Measurements from ENCODE around the gene CCSER1. TPM values are rescaled to one million over a fixed set of nuclear protein-coding genes. Genes with fewer than 3 reads are reported as not detected.

CCSER1 gene
- total and polyA plus RNA-seq, 2 donors (not counting 1 experiment from before 2014, with no cell fraction given), result 10.7 to 39.5 TPM

GRCh38 chr4:90189946-90190345, 62.8 kb downstream of the CCSER1 start:
- no peak overlapping the region for H3K4me2 ChIP-seq (replicated peaks; ENCODE audit: low read depth, low read length, poor library complexity, severe bottlenecking)
- H3K79me2 ChIP-seq (ENCODE audit: control insufficient read depth, insufficient read depth, low read length), result peaks cover 12% of the 10 kb centered on the region
- no peak for TF ChIP-seq CTCF (IDR thresholded peaks at IDR 0.05)
- no peak for TF ChIP-seq EZH2 (IDR thresholded peaks at IDR 0.05; ENCODE audit: borderline replicate concordance, insufficient read depth, low read depth, low read length, poor library complexity, severe bottlenecking)
- no peak overlapping the region for H2AFZ ChIP-seq (ENCODE audit: insufficient read depth, low read depth, low read length, poor library complexity, severe bottlenecking)
- 92% methylated on average over 3 of the region's 4 CpGs for WGBS (ENCODE audit: insufficient coverage)
- ATAC-seq (ENCODE audit: low read depth) (no peak), DNase-seq (no peak)
- Mint-ChIP-seq H3K4me1 (peaks cover 9% of the 10 kb centered on the region), H3K27me3 (no peaks in the 10 kb centered on the region), H3K4me3 (no peak overlapping the region), H3K9me3 (ENCODE audit: insufficient read depth) (no peaks in the 10 kb centered on the region), H3K27ac (no peak overlapping the region)
- ChIA-PET POLR2A (no interaction called here), CTCF (no interaction called here)
- H3K27ac ChIP-seq (ENCODE audit: low read length in 2 of 2), result no peak overlapping the region
- intact Hi-C loops (cut with micrococcal nuclease), result no loop called here
- no peak overlapping the region for H3K4me3 ChIP-seq (ENCODE audit: control extremely low read depth in 1 of 5, extremely low read depth in 1 of 5, insufficient read depth in 1 of 5, low read depth in 2 of 5, low read length in 4 of 5)
- H4K20me1 ChIP-seq (ENCODE audit: control insufficient read depth, insufficient read depth, low read length, poor library complexity, severe bottlenecking), result no peaks in the 10 kb centered on the region
- peaks cover 0 to 8% of the 10 kb centered on the region in 2 donors for H3K4me1 ChIP-seq (ENCODE audit: control insufficient read depth in 2 of 2, insufficient read depth in 2 of 2, low read length in 2 of 2)
- no peaks in the 10 kb centered on the region for H3K36me3 ChIP-seq (replicated peaks in 1 of 2; ENCODE audit: control extremely low read depth in 1 of 2, control insufficient read depth in 1 of 2, extremely low read depth in 1 of 2, insufficient read depth in 2 of 2, low read length in 1 of 2)
- H3K9me3 ChIP-seq (ENCODE audit: control extremely low read depth in 1 of 3, control insufficient read depth in 2 of 3, insufficient read depth in 1 of 3, low read length in 2 of 3), result no peaks in the 10 kb centered on the region
- no peak overlapping the region for H3K9ac ChIP-seq (ENCODE audit: low read length)
- H3K27me3 ChIP-seq (replicated peaks in 1 of 4; ENCODE audit: control extremely low read depth in 1 of 4, control insufficient read depth in 3 of 4, insufficient read depth in 4 of 4, low read length in 3 of 4), result no peaks in the 10 kb centered on the region

GRCh38 chr4:90190525-90190924, 63.3 kb downstream of the CCSER1 start:
- no peak for TF ChIP-seq EZH2 (IDR thresholded peaks at IDR 0.05; ENCODE audit: borderline replicate concordance, insufficient read depth, low read depth, low read length, poor library complexity, severe bottlenecking)
- no peak for TF ChIP-seq CTCF (IDR thresholded peaks at IDR 0.05)
- Mint-ChIP-seq H3K9me3 (ENCODE audit: insufficient read depth) (no peaks in the 10 kb centered on the region), H3K27ac (no peak overlapping the region), H3K27me3 (no peaks in the 10 kb centered on the region), H3K4me1 (peaks cover 9% of the 10 kb centered on the region), H3K4me3 (no peak overlapping the region)
- Histone ChIP-seq H3K27me3 (replicated peaks in 1 of 4; ENCODE audit: control extremely low read depth in 1 of 4, control insufficient read depth in 3 of 4, insufficient read depth in 4 of 4, low read length in 3 of 4) (no peaks in the 10 kb centered on the region), H3K9me3 (ENCODE audit: control extremely low read depth in 1 of 3, control insufficient read depth in 2 of 3, insufficient read depth in 1 of 3, low read length in 2 of 3) (no peaks in the 10 kb centered on the region), H3K79me2 (ENCODE audit: control insufficient read depth, insufficient read depth, low read length) (peaks cover 12% of the 10 kb centered on the region), H3K4me2 (replicated peaks; ENCODE audit: low read depth, low read length, poor library complexity, severe bottlenecking) (no peak overlapping the region), H2AFZ (ENCODE audit: insufficient read depth, low read depth, low read length, poor library complexity, severe bottlenecking) (no peak overlapping the region), H4K20me1 (ENCODE audit: control insufficient read depth, insufficient read depth, low read length, poor library complexity, severe bottlenecking) (no peaks in the 10 kb centered on the region), H3K4me3 (ENCODE audit: control extremely low read depth in 1 of 5, extremely low read depth in 1 of 5, insufficient read depth in 1 of 5, low read depth in 2 of 5, low read length in 4 of 5) (no peak overlapping the region), H3K36me3 (replicated peaks in 1 of 2; ENCODE audit: control extremely low read depth in 1 of 2, control insufficient read depth in 1 of 2, extremely low read depth in 1 of 2, insufficient read depth in 2 of 2, low read length in 1 of 2) (no peaks in the 10 kb centered on the region), H3K4me1 (ENCODE audit: control insufficient read depth in 2 of 2, insufficient read depth in 2 of 2, low read length in 2 of 2) (peaks cover 0 to 8% of the 10 kb centered on the region in 2 donors), H3K27ac (ENCODE audit: low read length in 2 of 2) (no peak overlapping the region), H3K9ac (ENCODE audit: low read length) (no peak overlapping the region)
- POLR2A ChIA-PET, result no interaction called here
- WGBS (ENCODE audit: insufficient coverage), result no CpG with 5 or more reads among the region's 1 CpG
- intact Hi-C loops (cut with micrococcal nuclease), result no loop called here
- DNase-seq, result no peak
- CTCF ChIA-PET, result no interaction called here
- ATAC-seq (ENCODE audit: low read depth), result no peak

All from B cell (primary cell).